Amniotic stem cell (primary cell): ENCODE results near the gene ARHGEF10L.

Experiments
- DNase-seq: peaks from one replicate; lab custom pipeline; 2025; lab: John Stamatoyannopoulos, UW

Gene ARHGEF10L

DNA sequence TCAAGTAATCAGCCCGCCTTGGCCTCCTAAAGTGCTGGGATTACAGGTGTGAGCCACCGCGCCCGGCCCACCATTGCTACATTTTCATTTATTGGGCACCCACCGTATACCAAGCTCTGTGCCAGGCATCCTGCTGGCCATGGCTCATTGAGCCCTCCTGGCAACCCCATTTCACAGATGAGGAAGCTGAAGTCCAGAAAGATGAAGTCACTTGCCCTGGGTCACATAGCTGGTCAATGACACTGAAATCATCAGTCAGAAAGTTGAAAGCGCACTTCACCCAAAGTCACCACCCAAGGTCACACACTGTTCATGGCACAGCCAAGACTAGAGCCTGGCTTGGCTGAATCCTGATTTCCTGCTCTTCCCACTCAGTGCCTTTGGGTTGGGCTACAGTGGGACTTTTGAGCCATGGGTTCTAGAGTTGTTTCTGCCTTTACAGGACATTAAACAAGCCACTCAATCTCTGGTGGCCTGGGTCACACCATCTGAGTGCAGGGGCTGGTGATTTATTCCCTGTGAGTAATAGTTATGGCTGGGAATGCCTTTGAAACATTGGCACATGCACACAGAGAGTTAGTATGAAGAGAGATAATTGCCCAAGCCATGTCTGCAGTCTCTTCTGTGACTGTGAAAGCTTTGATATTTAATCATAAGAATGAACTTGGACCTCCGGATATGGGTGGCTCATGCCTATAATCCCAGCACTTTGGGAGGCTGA is 16.0 kb upstream of the ARHGEF10L start:
- DNase-seq: no peak

DNA sequence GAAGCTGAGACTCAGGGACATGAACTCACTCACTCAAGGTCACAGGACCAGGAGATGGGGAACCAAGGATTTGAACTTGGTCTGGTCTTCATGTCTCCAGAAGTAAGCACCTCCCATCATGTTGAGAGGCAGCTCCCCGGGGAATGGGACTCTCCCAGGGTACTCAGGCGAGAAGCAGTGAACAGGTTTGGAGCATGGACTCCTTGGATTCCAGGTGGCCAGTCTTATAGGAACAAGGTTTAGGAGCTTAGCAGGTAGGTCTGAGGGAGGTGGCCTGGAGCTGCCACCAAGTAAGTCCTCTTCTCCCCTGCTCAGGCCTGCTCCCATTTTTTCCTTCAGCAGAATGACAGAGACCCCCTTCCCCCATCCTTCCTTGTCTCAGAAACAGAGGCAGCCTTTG is 14.9 kb upstream of the ARHGEF10L start:
- DNase-seq: no peak

DNA sequence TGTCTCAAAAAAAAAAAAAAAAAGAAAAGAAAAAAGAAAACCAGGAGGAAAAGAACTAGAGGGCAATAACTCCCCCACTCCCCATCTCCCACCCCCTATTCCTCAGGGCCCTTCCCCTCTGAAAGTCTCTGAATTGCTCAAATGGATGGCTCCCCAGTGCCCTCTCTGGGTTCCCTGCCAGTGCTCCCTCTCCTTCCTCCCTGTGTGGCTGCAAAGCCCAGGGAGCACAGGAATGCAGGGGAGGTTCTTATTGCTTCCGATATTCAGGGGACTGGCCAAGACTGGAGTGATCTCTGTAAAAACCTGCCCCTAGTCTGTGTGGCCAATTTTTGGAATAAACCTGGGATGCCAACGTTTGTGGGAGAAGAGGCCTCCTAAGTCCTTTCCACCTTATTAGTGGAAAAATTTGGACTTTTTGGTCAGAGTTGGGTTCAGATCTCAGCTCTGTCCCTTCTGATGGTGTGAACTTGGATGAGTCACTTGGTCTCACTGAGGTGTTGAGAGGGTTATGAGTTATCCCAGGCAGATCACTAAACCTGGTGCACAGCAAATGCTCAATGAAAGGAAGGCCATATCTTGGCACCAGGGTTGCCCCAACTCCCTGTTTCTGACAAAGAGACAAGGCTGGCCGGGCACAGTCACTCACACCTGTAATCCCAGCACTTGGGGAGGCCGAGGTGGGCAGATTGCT is 13.4 kb upstream of the ARHGEF10L start:
- DNase-seq: no peak

DNA sequence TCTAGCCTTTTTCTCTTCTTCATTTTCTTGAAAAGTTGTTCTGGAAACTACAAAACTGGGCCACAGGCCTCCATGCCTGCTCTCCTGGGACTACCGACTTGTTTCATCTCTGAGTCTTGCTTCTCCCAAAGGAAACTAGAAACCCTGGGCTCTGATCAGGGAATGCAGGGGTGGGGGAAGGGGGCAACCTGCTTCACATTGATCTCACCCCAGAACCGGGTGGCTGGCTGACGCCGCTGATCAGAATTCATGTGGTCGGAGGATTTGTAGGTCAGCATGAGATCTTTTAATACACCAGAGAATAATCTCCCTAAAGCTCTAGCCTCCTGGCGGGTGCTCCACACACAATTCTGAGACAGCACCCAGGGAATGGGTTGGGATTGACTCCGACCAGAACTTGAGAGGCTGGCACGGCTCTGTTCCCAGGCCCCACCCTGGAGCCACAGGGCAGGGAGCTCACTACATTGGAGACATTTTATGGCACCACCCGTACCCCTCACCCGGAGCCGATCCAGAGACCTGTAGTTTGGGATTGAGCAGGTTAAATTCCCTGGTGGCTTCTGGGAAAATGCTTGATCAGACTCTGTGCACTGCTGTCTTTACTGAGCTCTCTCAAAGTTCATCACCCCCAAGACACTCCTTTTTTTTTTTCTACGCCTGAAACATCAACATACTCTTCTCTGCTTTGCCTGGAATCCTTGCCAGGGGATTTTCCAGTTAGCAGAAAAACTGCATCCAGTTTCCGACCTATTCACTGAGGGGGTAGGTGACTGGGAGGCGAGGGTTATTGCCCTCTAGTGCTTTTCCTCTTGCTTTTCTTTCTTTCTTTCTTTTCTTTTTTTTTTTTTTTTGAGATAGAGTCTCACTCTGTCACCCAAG is 12.2 kb upstream of the ARHGEF10L start:
- DNase-seq: peak; percentile 25

DNA sequence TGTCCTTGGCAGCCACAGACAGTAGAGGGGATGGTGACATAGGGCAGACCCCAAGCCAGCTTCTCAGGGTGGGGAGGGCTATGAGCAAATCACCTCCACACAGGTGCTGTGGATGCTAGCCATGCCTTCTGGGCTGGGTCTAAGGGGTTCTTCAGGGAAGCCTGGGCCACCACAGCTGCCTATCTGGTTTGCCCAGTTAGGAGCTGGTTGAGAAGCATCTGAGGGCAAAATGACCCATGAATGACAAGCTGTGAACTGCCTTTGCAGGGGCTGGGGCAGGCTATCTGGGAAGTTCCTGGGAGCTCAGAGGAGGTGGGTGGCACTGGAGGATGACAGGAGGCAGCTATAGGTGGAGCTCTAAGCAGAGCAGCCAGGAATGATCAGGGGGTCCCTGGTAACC is 10.1 kb upstream of the ARHGEF10L start:
- DNase-seq: no peak

DNA sequence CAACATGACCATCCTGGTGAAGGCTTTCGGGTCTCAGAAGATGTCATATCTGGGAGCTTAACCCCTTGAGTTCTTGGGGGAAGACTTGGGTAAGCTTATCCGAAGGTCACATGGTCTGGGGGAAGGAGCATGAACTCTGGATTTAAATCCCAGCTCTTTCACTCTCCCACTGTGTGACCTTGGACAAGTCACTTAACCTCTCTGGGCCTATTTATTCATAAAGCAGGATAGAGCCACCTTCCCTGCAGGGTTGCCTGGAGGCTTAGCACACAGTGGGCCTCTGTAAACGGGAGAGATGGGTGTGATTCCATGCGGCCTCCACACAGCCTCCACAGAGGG is 8.2 kb upstream of the ARHGEF10L start:
- DNase-seq: no peak

GRCh38 chr1:17531682-17532487 is 7.6 kb upstream of the ARHGEF10L start:
- DNase-seq: no peak

DNA sequence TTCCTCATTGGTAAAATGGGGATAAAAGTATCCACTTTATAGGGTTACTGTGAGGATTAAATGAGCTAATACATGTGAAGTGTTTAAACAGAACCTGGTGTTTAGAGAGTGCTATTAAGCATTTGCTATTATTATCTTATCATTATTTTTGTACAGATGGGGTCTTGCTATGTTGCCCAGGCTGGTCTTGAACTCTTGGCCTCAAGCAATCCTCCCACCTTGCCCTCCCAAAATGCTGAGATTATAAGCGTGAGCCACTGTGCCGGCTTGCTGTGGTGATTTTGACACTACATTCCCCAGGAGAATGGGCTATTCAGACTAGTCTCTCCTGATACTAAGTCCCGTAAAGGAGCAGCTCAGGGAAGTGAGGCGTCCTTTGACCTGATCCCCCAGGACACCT is 6.3 kb upstream of the ARHGEF10L start:
- DNase-seq: no peak

GRCh38 chr1:17535300-17535936 is 4.1 kb upstream of the ARHGEF10L start:
- no peak for DNase-seq

DNA sequence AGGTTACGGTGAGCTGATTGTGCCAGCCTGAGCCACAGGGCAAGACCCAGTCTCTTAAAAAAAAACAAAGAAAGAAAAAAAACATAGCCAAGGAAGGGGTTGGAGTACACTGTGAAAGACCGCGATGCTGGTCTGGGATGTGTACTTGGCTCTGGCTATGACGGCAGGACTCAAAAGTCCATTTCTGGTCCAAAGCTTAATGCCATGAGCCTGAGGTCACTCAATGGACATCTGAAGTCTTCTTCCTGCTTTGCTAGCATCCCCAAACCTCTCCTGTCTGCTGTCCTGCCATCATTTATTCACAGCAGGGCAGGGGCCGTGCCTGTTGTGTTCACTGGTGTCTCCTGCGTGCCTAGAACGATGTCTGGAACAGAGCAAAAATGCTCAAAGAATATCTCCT is 1.5 kb upstream of the ARHGEF10L start:
- DNase-seq: no peak

- no peak for DNase-seq
These were observed 925 bp upstream of the ARHGEF10L start for GRCh38 chr1:17538428-17539117.

GRCh38 chr1:17539118-17539476 is 401 bp upstream of the ARHGEF10L start:
- no peak for DNase-seq

DNA sequence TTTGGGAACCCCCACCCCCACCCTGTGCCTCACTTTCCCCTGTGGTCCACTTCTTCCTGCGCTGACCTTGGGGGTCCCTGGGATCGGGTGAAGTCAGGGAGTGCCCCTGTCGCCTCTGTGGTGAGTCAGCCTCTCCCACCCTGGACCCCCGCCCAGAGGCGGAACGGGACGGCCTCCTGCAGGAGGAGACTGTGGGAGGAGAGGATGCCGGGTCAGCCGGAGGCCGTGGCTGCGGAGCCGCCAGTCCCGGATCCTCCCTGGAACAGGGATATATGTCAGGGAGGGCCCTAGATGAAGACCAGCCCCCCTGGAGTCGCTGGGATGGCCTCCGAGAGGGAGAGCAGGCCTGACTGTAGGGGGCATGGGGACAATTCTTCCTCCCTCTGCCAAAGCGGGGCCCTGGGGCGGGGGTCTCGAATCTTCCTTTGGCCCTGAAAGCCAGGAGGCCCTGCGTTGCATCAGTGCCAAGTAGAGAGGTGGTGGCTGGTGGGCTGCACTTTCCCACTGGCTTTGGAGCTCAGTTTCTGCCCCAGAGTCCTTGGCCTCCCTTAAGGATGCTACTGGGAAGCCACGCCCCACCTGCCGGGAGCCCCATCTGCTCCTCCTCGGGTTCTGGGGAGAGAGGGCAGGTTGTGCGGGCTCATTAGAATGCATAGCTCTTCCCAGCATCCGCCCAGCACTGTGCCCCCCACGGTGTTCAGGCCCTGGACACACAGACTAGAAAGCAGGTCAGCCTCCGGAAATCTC is 930 bp downstream of the ARHGEF10L start:
- DNase-seq: no peak

DNA sequence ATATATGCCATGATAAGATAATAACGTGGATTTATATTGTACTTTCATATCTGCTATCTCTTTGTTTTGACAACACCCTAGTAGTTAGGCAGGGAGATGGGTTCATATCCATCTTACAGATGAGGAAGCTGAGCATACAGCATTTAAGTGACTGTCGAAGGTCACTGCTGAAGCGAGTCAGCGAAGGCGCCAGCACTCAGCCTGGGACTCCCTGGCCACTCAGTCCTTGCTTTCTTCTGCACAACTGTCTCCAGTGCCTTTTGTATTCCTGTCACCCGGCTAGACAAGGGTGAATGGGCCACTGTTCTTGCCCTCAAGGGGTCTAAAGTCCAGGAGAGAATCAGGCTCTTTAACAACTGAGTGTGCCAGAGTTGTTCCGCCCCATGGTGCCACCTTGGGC is 3.1 kb downstream of the ARHGEF10L start:
- no peak for DNase-seq

- no peak for DNase-seq
These were observed 5.4 kb downstream of the ARHGEF10L start for GRCh38 chr1:17544776-17545350.

DNA sequence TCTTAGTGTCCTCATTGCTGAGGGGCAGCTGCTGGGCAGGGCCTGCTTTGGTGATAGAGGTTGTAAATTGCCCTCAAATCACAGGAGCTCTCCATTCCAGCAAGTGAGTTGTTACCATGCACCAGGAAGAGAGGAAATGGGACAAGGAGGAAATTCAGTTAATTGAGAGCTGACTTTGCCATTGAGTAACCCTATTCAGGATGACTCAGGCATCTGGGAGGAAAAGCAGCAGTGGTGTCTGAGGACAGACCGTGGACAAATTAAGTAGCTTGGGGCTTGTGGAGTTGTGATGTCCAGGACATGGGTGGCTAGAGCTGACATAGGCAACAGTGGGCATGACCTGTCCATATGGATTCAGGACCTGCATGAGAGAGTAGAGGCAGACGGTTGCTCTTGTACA is 5.9 kb downstream of the ARHGEF10L start:
- DNase-seq: no peak

DNA sequence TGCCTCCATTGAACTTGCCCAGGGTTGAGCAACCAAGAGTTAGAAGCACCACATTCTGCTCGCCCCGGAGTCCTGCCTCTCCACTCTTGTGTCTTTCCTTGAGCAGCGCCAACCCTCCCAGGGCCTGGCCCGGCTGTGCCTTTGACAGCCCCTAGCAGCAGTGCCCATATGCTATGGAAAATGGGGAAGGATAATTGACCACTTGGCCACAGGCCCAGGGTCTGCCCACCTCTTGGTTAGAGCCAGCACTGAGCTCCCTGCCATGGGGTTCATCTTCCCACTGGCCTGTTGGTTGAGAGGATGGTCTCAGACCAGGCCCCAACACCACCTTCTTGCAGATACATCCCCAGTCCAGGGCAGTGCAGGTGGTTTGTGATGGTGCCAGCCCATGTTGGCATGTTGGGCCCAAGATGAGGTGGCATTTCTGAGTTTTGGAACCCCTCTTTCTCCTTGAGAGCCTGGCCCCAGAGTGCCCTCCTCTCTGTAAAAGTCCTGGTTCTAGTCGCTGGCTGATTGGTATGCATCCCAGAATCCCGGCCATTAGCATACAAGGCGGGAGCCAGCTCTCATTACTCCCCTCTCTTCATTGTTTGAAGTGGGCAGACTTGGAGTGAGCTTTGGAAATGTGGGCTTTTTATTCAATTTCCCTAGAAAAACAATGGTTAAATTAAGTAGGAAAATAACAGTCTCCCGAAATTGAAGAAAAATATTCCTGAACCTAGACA is 7.6 kb downstream of the ARHGEF10L start:
- DNase-seq: no peak

DNA sequence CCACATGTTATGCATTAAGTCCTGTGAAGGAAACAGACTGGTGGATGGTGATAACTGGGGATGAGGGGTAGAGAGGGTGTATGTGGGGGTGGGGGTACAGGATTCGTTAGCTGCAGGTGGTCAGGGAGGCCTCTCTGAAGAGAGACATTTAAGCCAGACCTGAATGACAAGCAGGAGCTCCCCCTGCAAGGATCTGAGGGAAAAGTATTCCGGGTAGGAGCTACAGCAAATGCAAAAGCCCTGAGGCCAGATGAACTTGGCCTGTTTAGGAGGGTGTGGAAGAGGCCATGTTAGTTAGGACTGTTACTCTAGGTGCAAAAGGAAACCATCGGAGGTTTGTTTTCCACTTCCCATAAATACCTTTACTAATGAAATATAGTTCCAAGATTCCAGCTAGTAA is 9.9 kb downstream of the ARHGEF10L start:
- no peak for DNase-seq
